Mucosa of rectum (tissue), 2 donors: ENCODE data around the gene ENOSF1.

Experiments used
- H3K27ac ChIP-seq, 2 donors: one replicate each; pipeline ENCODE4 v1.7.0; 2013; ENCODE audit warnings: inconsistent platforms in 2 of 2, low read depth in 2 of 2, low read length in 2 of 2
- H3K27me3 ChIP-seq, 2 donors: one replicate each; pipeline ENCODE4 v1.7.0; 2013; ENCODE audit warnings: low read length in 2 of 2; ENCODE audit not compliant: control insufficient read depth in 2 of 2, insufficient read depth in 2 of 2
- H3K36me3 ChIP-seq, 2 donors: one replicate each; pipeline ENCODE4 v1.7.0; 2013; ENCODE audit warnings: low read length in 2 of 2; ENCODE audit not compliant: control insufficient read depth in 2 of 2, insufficient read depth in 2 of 2
- H3K4me1 ChIP-seq, 2 donors: one replicate each; pipeline ENCODE4 v1.7.0; 2013; ENCODE audit warnings: low read length in 2 of 2, mild to moderate bottlenecking in 1 of 2; ENCODE audit not compliant: control insufficient read depth in 2 of 2, insufficient read depth in 2 of 2
- H3K4me3 ChIP-seq, 2 donors: one replicate each; pipeline ENCODE4 v1.7.0; 2013; ENCODE audit warnings: low read length in 2 of 2
- H3K9ac ChIP-seq, 2 donors: one replicate each; pipeline ENCODE4 v1.7.0; 2013; ENCODE audit warnings: low read length in 2 of 2, low read depth in 1 of 2, mild to moderate bottlenecking in 1 of 2
- H3K9me3 ChIP-seq, 2 donors: one replicate each; pipeline ENCODE4 v1.7.0; 2013; ENCODE audit warnings: low read length in 2 of 2; ENCODE audit not compliant: control insufficient read depth in 2 of 2
- donor health status: healthy.
- donor health status: Normal muscosa, but diverticular disease.

The ENOSF1 gene

DNA sequence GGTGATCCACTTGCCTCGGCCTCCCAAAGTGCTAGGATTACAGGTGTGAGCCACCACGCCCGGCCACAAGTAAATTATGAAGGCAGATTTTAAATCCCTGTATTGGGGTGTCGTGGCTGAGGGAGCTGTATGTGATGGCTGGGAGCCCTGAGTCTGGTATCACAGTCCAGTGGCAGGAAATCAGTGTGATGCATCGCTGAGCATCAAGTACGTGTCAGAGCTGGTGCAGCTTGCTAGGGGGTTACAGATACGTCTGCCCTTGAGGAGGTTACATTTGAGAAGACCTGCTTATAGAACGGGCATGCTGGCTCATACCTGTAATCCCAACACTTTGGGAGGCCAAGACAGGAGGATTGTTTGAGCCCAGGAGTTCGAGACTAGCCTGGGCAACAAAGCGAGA lies 4.3 kb downstream of the ENOSF1 start:
- Histone ChIP-seq H3K9ac (no peak overlapping the region), H3K27me3 (no peaks in the 10 kb centered on the region), H3K4me1 (peaks cover 0 to 5% of the 10 kb centered on the region in 2 donors)

DNA sequence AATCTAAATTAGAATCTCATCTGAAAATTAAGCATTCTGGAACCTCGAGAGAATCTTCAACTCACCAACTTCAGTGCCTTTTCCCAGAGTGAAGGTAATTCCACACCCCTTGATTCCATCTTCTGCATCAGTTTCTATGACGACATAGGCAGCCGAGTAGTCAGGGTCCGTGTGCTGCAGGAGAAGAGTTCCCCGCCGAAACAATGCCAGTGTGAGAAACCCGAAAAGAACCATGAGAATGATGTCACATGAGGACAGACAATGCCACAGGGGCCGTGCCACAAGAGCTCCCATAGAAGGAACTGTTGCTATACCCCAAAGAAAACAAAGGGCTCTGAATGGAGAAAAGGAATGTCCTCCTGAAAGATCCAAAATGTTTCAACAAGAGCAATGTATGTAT lies 6.0 kb downstream of the ENOSF1 start:
- no peaks in the 10 kb centered on the region for H3K9me3 ChIP-seq
- peaks cover 0 to 21% of the 10 kb centered on the region in 2 donors for H3K36me3 ChIP-seq
- no peak overlapping the region for H3K4me3 ChIP-seq
- no peak overlapping the region for H3K9ac ChIP-seq
- no peaks in the 10 kb centered on the region for H3K27me3 ChIP-seq
- peaks cover 0 to 3% of the 10 kb centered on the region in 2 donors for H3K4me1 ChIP-seq
- H3K27ac ChIP-seq: no peak overlapping the region

More for the DNA sequence above, 4.3 kb downstream of the ENOSF1 start:
- no peaks in the 10 kb centered on the region for H3K9me3 ChIP-seq
- peaks cover 0 to 21% of the 10 kb centered on the region in 2 donors for H3K36me3 ChIP-seq
- H3K4me3 ChIP-seq: no peak overlapping the region
- no peak overlapping the region for H3K27ac ChIP-seq

DNA sequence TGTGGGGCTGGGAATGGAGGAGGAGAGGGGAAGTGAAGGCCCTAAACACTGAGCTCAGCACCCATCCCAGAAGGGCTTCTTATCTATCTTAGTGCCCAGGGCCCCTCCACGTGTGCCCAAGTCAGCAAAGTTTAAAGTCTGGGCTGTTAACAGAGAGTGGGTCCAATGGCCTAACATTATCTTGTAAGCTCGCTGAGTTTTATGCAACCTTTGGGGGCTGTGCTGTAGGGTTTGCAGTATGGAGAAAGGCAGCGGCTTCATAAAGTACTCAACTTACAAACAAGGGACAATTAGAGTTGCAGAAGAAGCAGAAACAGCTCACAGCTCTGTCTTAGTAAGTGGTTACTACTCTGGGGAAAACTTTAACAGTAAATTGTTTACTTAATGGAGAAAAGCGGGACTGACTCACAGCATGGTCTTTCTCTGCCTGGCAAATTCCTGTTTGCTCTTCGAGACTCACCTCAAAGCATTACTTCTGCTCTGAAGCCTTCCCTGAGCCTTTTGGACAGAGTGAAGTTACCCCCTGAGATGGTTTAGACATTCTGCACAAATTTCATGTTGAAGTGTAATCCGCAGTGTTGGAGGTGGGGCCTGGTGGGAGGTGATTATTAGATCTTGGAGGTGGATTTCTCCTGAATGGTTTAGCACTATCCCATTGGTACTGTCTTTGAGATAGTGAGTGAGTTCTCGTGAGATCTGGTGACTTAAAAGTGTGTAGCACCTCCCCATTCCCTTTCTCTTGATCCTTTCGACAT lies 9.0 kb downstream of the ENOSF1 start:
- H3K27ac ChIP-seq: no peak overlapping the region
- peaks cover 4 to 21% of the 10 kb centered on the region in 2 donors for H3K36me3 ChIP-seq
- no peaks in the 10 kb centered on the region for H3K27me3 ChIP-seq
- H3K9me3 ChIP-seq: no peaks in the 10 kb centered on the region
- no peaks in the 10 kb centered on the region for H3K4me1 ChIP-seq
- no peak overlapping the region for H3K9ac ChIP-seq
- no peak overlapping the region for H3K4me3 ChIP-seq

DNA sequence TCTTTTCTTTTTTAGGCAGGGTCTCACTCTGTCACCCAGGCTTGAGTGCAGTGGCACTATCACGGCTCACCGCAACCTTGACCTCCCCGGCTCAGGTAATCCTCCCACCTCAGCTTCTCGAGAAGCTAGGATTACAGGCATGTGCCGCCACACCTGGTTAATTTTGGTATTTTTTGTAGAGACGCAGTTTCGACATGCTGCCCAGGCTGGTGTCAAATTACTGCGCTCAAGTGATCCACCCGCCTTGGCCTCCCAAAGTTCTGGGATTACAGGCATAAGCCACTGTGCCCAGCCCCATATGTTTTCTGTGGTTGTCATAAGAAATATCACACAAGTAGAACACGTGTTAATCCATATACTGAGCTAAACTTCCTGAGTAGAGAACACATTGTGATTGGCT lies 14.6 kb downstream of the ENOSF1 start:
- Histone ChIP-seq H3K36me3 (peaks cover 4 to 9% of the 10 kb centered on the region in 2 donors), H3K27me3 (no peaks in the 10 kb centered on the region), H3K9me3 (no peaks in the 10 kb centered on the region), H3K4me1 (no peaks in the 10 kb centered on the region), H3K9ac (no peak overlapping the region), H3K27ac (no peak overlapping the region), H3K4me3 (no peak overlapping the region)

DNA sequence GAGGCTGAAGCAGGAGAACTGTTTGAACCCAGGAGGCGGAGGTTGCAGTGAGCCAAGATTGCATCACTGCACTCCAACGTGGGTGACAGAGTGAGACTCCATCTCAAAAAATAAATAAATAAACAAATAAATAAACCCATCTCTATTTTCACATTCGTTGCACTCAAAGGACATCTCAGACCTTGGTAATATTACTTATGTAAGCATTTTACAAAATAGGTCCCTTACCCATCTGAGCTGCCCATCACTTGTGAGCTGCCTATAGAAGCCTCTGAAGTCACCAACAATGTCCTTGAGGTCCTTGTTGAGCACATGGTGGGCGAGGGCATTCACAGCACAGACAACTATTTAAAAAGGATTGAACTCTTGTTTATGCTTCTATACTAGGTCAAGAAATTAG lies 15.4 kb downstream of the ENOSF1 start:
- H3K9me3 ChIP-seq: no peaks in the 10 kb centered on the region
- no peak overlapping the region for H3K27ac ChIP-seq
- no peak overlapping the region for H3K4me3 ChIP-seq
- peaks cover 8 to 12% of the 10 kb centered on the region in 2 donors for H3K36me3 ChIP-seq
- no peaks in the 10 kb centered on the region for H3K4me1 ChIP-seq
- H3K27me3 ChIP-seq: no peaks in the 10 kb centered on the region
- no peak overlapping the region for H3K9ac ChIP-seq

DNA sequence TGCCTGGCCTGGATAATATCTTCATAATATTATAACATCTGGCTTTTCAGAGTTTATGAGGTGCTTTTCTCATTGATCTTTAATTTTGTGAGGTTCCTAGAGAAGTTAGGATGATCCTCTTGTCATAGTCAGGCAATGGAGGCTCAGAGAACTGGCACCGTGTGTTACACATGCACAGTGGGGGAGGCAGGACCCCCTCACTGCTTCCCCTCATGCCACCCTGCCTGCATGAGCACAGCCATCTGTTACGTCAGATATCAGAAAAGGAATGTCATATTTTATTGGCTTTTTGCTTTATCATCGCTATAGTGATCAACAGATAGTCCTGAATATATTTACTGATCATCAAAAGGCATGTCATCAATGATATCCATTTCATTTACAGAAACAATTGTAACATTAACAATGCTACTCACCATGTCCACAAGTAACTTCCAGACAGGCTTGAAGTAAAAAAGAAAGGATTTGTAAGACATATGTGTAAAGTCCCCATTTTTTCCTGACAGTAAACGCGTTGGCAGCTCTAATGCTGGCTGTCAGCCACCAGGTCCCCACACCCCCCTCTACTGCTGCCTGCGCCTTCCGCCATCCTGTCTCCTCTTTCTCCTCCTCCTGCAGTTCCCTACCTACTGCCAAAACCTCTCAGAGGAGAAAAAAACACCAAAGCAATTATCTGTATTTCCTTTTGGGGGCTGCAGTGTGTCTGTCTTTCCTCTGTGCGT lies 18.8 kb downstream of the ENOSF1 start:
- Histone ChIP-seq H3K4me3 (no peak overlapping the region), H3K9me3 (no peaks in the 10 kb centered on the region), H3K9ac (no peak overlapping the region), H3K4me1 (no peaks in the 10 kb centered on the region), H3K36me3 (peaks cover 8 to 15% of the 10 kb centered on the region in 2 donors), H3K27ac (no peak overlapping the region), H3K27me3 (no peaks in the 10 kb centered on the region)

DNA sequence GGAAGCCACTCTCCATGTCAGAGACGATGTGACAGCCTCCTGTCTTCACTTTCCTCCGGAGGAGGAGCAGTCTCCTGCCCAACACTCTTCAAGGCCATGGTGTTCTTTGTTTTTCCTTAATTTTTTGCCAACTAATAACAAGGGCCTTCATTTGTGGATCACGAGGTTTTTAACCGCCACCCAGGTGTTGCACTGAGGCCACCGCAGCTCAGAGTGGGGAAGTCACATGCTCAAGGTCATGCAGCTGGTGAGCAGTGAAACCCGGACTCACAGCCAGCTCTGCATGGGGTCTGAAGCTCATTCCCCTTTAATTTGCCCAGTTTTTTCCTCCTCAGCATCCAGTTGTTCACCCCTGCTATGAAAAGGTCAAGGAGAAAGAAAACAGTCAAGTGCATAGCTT lies 19.6 kb downstream of the ENOSF1 start:
- Histone ChIP-seq H3K27me3 (no peaks in the 10 kb centered on the region), H3K9ac (no peak overlapping the region), H3K4me3 (no peak overlapping the region), H3K27ac (no peak overlapping the region), H3K4me1 (no peaks in the 10 kb centered on the region), H3K36me3 (peaks cover 11 to 15% of the 10 kb centered on the region in 2 donors), H3K9me3 (no peaks in the 10 kb centered on the region)

DNA sequence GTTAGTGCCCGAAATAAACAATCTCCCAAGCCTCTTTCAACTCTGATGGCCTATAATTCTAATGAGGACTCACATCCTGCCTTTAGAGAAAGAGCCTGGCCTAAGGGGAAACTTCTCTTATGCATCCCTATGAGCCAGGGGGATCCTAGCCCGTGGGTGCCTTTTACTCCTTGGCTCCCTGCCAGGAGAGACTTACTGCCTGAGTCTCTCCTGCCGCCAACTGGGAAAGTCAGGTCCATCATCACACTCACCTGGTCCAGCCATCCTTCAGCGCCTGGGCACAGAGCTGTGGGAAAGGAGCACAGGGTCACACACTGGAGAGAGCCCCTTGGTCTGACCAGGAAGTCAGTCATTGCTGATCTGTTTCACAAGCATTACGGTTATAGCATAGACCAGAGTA lies 24.1 kb downstream of the ENOSF1 start:
- Histone ChIP-seq H3K4me3 (no peak overlapping the region), H3K9me3 (no peaks in the 10 kb centered on the region), H3K27ac (no peak overlapping the region), H3K9ac (no peak overlapping the region), H3K27me3 (no peaks in the 10 kb centered on the region), H3K4me1 (no peaks in the 10 kb centered on the region), H3K36me3 (peaks cover 12 to 30% of the 10 kb centered on the region in 2 donors)

DNA sequence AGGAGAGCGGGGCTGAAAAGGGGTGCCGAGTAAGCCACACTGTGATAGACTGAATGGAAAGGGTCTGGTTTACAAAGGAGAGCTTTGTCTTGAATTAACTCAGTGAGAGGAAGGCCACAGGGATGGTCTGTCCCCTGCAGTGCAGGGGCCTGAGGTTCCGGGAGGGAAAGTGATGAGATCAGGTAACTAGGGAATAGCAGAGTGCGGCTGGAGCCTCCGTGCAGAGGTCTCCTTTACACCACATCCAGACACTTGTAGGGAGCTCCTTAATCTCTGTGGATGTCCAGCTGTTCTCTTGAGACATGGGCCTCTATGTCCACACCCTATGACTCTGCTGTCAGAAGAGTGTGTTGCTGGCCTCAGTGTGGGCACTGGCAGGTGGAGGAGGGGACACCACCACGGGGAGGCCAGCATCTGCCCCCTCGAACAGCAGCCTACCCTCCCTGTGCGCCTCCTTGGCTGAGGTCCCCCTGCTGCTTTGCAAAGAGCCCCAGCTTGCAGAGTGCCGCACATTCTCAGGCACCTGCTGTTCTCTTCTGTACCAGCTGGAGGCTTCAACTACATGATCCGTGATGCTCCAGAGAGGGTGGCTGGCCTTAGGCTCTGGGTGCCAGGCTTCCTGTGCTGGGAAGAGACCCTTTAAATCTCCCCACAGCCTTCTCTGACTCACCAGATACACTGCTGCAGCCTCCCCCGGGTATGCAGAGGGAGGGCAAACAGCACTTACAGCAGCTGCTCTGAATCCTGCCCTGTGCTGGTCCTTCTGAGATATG lies 25.9 kb downstream of the ENOSF1 start:
- no peaks in the 10 kb centered on the region for H3K9me3 ChIP-seq
- no peaks in the 10 kb centered on the region for H3K27me3 ChIP-seq
- H3K4me1 ChIP-seq: no peaks in the 10 kb centered on the region
- H3K9ac ChIP-seq: no peak overlapping the region
- H3K4me3 ChIP-seq: no peak overlapping the region
- H3K36me3 ChIP-seq: peaks cover 16 to 30% of the 10 kb centered on the region in 2 donors
- H3K27ac ChIP-seq: no peak overlapping the region

DNA sequence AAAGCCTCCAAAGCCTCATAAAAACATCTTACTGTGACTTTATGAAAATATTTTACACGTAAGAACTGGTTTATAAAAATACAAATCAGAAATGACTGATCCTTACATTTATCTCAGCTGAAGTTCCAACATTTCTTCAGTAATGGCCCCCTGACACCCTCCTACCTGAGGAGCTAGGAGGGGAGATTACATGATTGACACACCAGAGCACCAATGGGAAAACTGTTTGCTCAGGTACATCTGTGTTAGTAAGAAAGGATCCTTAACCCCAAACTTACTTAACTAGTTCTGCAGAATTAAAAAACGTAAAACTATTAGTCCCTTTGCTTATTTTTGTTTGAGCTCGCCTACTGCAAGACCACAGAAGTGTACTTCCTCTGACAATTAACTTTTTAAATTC lies 27.0 kb downstream of the ENOSF1 start:
- Histone ChIP-seq H3K4me3 (no peak overlapping the region), H3K9me3 (no peaks in the 10 kb centered on the region), H3K36me3 (peaks cover 22 to 34% of the 10 kb centered on the region in 2 donors), H3K27ac (no peak overlapping the region), H3K9ac (no peak overlapping the region), H3K27me3 (no peaks in the 10 kb centered on the region), H3K4me1 (no peaks in the 10 kb centered on the region)
